GM21423 (cell line): ENCODE measurements around the gene HOXC10.

Source experiments
- ATAC-seq: cut with Tn5 transposase; IDR thresholded peaks from one replicate; pipeline ENCODE4 v1.9.1; 2021; ENCODE audit warnings: mild to moderate bottlenecking, moderate library complexity; ENCODE audit not compliant: unreplicated experiment

Gene HOXC10

GRCh38 chr12:54024581-54025305, 39.8 kb downstream of the HOXC10 start:
- ATAC-seq = no peak

GRCh38 chr12:54025499-54026405, 40.8 kb downstream of the HOXC10 start:
- ATAC-seq = no peak

- no peak for ATAC-seq
These were observed 41.9 kb downstream of the HOXC10 start for GRCh38 chr12:54026640-54027441.

GRCh38 chr12:54027442-54027786, 42.5 kb downstream of the HOXC10 start:
- no peak for ATAC-seq

GRCh38 chr12:54028314-54029201, 43.6 kb downstream of the HOXC10 start, which contains the start of gene HOXC6:
HOXC6 (plus strand) TSS chr12:54028440; CDS start chr12:54028522, 82 bp downstream.
- ATAC-seq = no peak

- no peak for ATAC-seq
These were observed 44.8 kb downstream of the HOXC10 start for GRCh38 chr12:54029529-54030441.

- no peak for ATAC-seq
These were observed 45.5 kb downstream of the HOXC10 start for GRCh38 chr12:54030442-54030801.

GRCh38 chr12:54030889-54031471, 46.0 kb downstream of the HOXC10 start:
- ATAC-seq = no peak

GRCh38 chr12:54031480-54031879, 46.5 kb downstream of the HOXC10 start:
- no peak for ATAC-seq

GRCh38 chr12:54032086-54032619, 47.2 kb downstream of the HOXC10 start:
- ATAC-seq = no peak

GRCh38 chr12:54032627-54033100, 47.7 kb downstream of the HOXC10 start, which contains the start of gene HOXC5:
HOXC5 (plus strand) TSS chr12:54033050; CDS start chr12:54033123, 73 bp downstream.
- no peak for ATAC-seq

GRCh38 chr12:54033106-54033979, 48.4 kb downstream of the HOXC10 start:
- ATAC-seq = no peak

- no peak for ATAC-seq
These were observed 49.2 kb downstream of the HOXC10 start for GRCh38 chr12:54033980-54034784.

- ATAC-seq = no peak
These were observed 49.9 kb downstream of the HOXC10 start for GRCh38 chr12:54034785-54035310.

GRCh38 chr12:54035568-54036264, 50.8 kb downstream of the HOXC10 start:
- ATAC-seq = no peak
